Measurements from ENCODE around the gene JMJD6. TPM values are rescaled to one million over a fixed set of nuclear protein-coding genes. Genes with fewer than 3 reads are reported as not detected.

The JMJD6 gene
- total and polyA plus RNA-seq, 9 of the 15 experiments (the other 6 are each of a cell fraction or from before 2014, with no cell fraction given) = 2.5 to 52.3 (median 36.3) TPM

- TF ChIP-seq ARID2 (IDR thresholded peaks at IDR 0.05) (no peak), TRIM24 (IDR thresholded peaks at IDR 0.05) (peak in 1 of 2 experiments; percentile 66; a peak in 2 of 4 replicates), KDM2B (CRISPR knock-in tag; IDR thresholded peaks at IDR 0.05) (0 out of 2 replicates have a peak, but pooled peaks have one; percentile 55), HCFC1 (IDR thresholded peaks at IDR 0.05; ENCODE audit: low read depth, low read length) (peak; percentile 67), ATF6 (CRISPR knock-in tag; IDR thresholded peaks at IDR 0.05) (peak; percentile 90), IRF1 (CRISPR knock-in tag; IDR thresholded peaks at IDR 0.05; ENCODE audit: borderline replicate concordance) (0 out of 2 replicates have a peak, but pooled peaks have one; percentile 66), RBM17 (IDR thresholded peaks at IDR 0.05; ENCODE audit: borderline replicate concordance, low read depth, low read length) (no peak), ZMIZ1 (IDR thresholded peaks at IDR 0.05; ENCODE audit: low read depth in 2 of 2, low read length in 2 of 2) (peak in 1 of 2 experiments; percentile 93; a peak in 2 of 4 replicates), RBM25 (IDR thresholded peaks at IDR 0.05; ENCODE audit: low read depth, low read length, severe bottlenecking) (no peak), PURB (CRISPR knock-in tag; IDR thresholded peaks at IDR 0.05; ENCODE audit: low read depth) (no peak), DMBX1 (CRISPR knock-in tag; IDR thresholded peaks at IDR 0.05; ENCODE audit: borderline replicate concordance) (no peak), PCBP2 (IDR thresholded peaks at IDR 0.05; ENCODE audit: low read depth, low read length, poor library complexity, severe bottlenecking) (no peak), ZNF253 (CRISPR knock-in tag; conservative IDR thresholded peaks at IDR 0.05) (no peak), TCF7 (IDR thresholded peaks at IDR 0.05; ENCODE audit: borderline replicate concordance) (no peak; the same call in 1 of the 2 replicates), ZNF140 (CRISPR knock-in tag; IDR thresholded peaks at IDR 0.05) (no peak), GABPB1 (CRISPR knock-in tag; IDR thresholded peaks at IDR 0.05) (peak; percentile 92), ZNF639 (CRISPR knock-in tag; conservative IDR thresholded peaks at IDR 0.05 in 1 of 2, IDR thresholded peaks at IDR 0.05 in 1 of 2) (no peak), FOXJ2 (tag; IDR thresholded peaks at IDR 0.05) (0 out of 2 replicates have a peak, but pooled peaks have one; percentile 8)
Observed at GRCh38 chr17:76737082-76737675, 10.8 kb upstream of the JMJD6 start, which contains the start of gene SRSF2 (continued).
